HEK293 (cell line): ENCODE measurements around the gene CNST.
"Not testable (repeated sequence)": the region's sequence is repeated elsewhere in the genome, so short reads cannot be mapped to it uniquely, and the experiment has no call there.

ENCODE experiments used
- KLF10 ChIP-seq: fragments of 450-650 bp; IDR thresholded peaks from 2 replicates; pipeline ENCODE4 v1.5.1; 2018; ENCODE audit warnings: missing biosample characterization, mild to moderate bottlenecking, missing genetic modification characterization
- PRDM1 ChIP-seq: fragments of 450-650 bp; formaldehyde crosslinking; IDR thresholded peaks from 2 replicates; pipeline ENCODE4; 2016; ENCODE audit warnings: missing biosample characterization, missing genetic modification characterization
- ZNF211 ChIP-seq: fragments of 450-650 bp; formaldehyde crosslinking; IDR thresholded peaks from 2 replicates; pipeline ENCODE4 v1.5.1; 2016; ENCODE audit warnings: low read depth, missing biosample characterization, missing genetic modification characterization
- TF ChIP-seq, protein P1 (sequence below): fragments of 450-650 bp; formaldehyde crosslinking; IDR thresholded peaks from 2 replicates; pipeline ENCODE4 v1.5.1; 2016; ENCODE audit warnings: missing biosample characterization, missing genetic modification characterization
- TF ChIP-seq, protein P2 (sequence below): sonication (generic); formaldehyde crosslinking; IDR thresholded peaks from 2 replicates; pipeline ENCODE4 v1.8.1; 2022; ENCODE audit warnings: mild to moderate bottlenecking, moderate library complexity, missing genetic modification reagents

GRCh38 chr1:246605231-246605630, 39.0 kb downstream of the CNST start:
- TF ChIP-seq, protein P1, sequence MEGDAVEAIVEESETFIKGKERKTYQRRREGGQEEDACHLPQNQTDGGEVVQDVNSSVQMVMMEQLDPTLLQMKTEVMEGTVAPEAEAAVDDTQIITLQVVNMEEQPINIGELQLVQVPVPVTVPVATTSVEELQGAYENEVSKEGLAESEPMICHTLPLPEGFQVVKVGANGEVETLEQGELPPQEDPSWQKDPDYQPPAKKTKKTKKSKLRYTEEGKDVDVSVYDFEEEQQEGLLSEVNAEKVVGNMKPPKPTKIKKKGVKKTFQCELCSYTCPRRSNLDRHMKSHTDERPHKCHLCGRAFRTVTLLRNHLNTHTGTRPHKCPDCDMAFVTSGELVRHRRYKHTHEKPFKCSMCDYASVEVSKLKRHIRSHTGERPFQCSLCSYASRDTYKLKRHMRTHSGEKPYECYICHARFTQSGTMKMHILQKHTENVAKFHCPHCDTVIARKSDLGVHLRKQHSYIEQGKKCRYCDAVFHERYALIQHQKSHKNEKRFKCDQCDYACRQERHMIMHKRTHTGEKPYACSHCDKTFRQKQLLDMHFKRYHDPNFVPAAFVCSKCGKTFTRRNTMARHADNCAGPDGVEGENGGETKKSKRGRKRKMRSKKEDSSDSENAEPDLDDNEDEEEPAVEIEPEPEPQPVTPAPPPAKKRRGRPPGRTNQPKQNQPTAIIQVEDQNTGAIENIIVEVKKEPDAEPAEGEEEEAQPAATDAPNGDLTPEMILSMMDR (tag by site-specific recombination) = not testable (repeated sequence)
- TF ChIP-seq KLF10, PRDM1, ZNF211 (tag by site-specific recombination): not testable (repeated sequence)
- TF ChIP-seq, protein P2, sequence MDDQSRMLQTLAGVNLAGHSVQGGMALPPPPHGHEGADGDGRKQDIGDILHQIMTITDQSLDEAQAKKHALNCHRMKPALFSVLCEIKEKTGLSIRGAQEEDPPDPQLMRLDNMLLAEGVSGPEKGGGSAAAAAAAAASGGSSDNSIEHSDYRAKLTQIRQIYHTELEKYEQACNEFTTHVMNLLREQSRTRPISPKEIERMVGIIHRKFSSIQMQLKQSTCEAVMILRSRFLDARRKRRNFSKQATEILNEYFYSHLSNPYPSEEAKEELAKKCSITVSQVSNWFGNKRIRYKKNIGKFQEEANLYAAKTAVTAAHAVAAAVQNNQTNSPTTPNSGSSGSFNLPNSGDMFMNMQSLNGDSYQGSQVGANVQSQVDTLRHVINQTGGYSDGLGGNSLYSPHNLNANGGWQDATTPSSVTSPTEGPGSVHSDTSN = not testable (repeated sequence)
